Panc1 (cell line): ENCODE results near the gene CDYL2. TPM values are rescaled to one million over a fixed set of nuclear protein-coding genes. Genes with fewer than 3 reads are reported as not detected.

Experiments
- ATAC-seq: fragments of 200-7000 bp; cut with Tn5 transposase; 2 replicates; pipeline ENCODE4 v1.9.1; 2020; ENCODE audit warnings: mild to moderate bottlenecking, moderate library complexity
- BruUV-seq: library from RNA; stranded (reverse); fragments of 400-500 nt; replicated peaks from 2 replicates; lab custom pipeline; 2021; lab: Mats Ljungman, UMichigan
- CTCF ChIA-PET: fragments of 300-600 bp; sonication (Branson Sonifier 250); formaldehyde crosslinking; loops from one replicate; lab custom pipeline; 2022; ENCODE audit warnings: antibody characterized with exemption; lab: Charles Lee
- POLR2A ChIA-PET: fragments of 300-600 bp; sonication (Branson Sonifier 250); formaldehyde crosslinking; loops from one replicate; lab custom pipeline; 2022; ENCODE audit warnings: antibody characterized with exemption; lab: Charles Lee
- DNase-seq: peaks from one replicate; pipeline ENCODE4 v3.0.0-alpha.2; 2010; ENCODE audit warnings: low read depth, low spot score
- H3K27ac ChIP-seq: 2 replicates; pipeline ENCODE4 v1.5.1; 2011; ENCODE audit warnings: mild to moderate bottlenecking, low read length, inconsistent platforms
- H3K27me3 ChIP-seq: fragments of 200-500 bp; sonication (Bioruptor generic); 2 replicates; pipeline ENCODE4 v1.6.0; 2014; ENCODE audit warnings: low read length, inconsistent platforms; ENCODE audit not compliant: control insufficient read depth, insufficient read depth
- H3K36me3 ChIP-seq: fragments of 200-500 bp; sonication (Bioruptor generic); 2 replicates; pipeline ENCODE4 v1.5.1; 2014; ENCODE audit warnings: inconsistent platforms, mild to moderate bottlenecking, low read length, moderate library complexity; ENCODE audit not compliant: control insufficient read depth, insufficient read depth
- H3K4me1 ChIP-seq: 2 replicates; pipeline ENCODE4 v1.5.1; 2011; ENCODE audit warnings: inconsistent platforms, mild to moderate bottlenecking, low read length, moderate library complexity; ENCODE audit not compliant: control insufficient read depth, insufficient read depth
- H3K4me3 ChIP-seq, 2 experiments: 2 replicates each; pipeline ENCODE4 v1.5.1; 2011 to 2012; ENCODE audit warnings: low read depth in 2 of 2, low read length in 2 of 2, mild to moderate bottlenecking in 2 of 2, inconsistent platforms in 1 of 2, moderate library complexity in 1 of 2
- H3K9me3 ChIP-seq: fragments of 200-500 bp; sonication (Bioruptor generic); 2 replicates; pipeline ENCODE4 v1.5.1; 2014; ENCODE audit warnings: low read depth, mild to moderate bottlenecking, inconsistent platforms, low read length, moderate library complexity; ENCODE audit not compliant: control insufficient read depth, insufficient read depth
- CTCF ChIP-seq: fragments of 450-650 bp; IDR thresholded peaks from 2 replicates; pipeline ENCODE4 v1.5.1; 2017; ENCODE audit warnings: mild to moderate bottlenecking
- POLR2AphosphoS5 ChIP-seq: IDR thresholded peaks from 2 replicates; pipeline ENCODE4 v1.6.1; 2012; ENCODE audit warnings: mild to moderate bottlenecking, low read depth, low read length, moderate library complexity
- REST ChIP-seq, 2 experiments: IDR thresholded peaks; 2 replicates each; pipeline ENCODE4 v1.6.1; 2011 to 2012; ENCODE audit warnings: low read depth in 2 of 2, control low read depth in 1 of 2, low read length in 1 of 2, mild to moderate bottlenecking in 1 of 2, moderate library complexity in 1 of 2; ENCODE audit not compliant: insufficient read depth in 1 of 2
- SIN3A ChIP-seq: IDR thresholded peaks from 2 replicates; pipeline ENCODE4 v1.6.1; 2012; ENCODE audit warnings: low read depth, mild to moderate bottlenecking, low read length, moderate library complexity, borderline replicate concordance; ENCODE audit not compliant: insufficient read depth
- TCF7L2 ChIP-seq: IDR thresholded peaks from 2 replicates; pipeline ENCODE4 v1.6.1; 2011; ENCODE audit warnings: mild to moderate bottlenecking, low read depth, low read length, inconsistent platforms
- in situ Hi-C: cut with HindIII; loops from 2 replicates; pipeline ENCODE4 v1.10.0; 2016; ENCODE audit warnings: low sequenced_read_pairs, low pct_unique_long_range_greater_than_20kb
- intact Hi-C: fragments of 100-400 bp; cut with micrococcal nuclease; formaldehyde crosslinking; loops from one replicate; pipeline ENCODE4 v1.10.0; 2022; ENCODE audit not compliant: unreplicated experiment
- total RNA-seq: library from RNA; stranded (reverse); gene quantifications from one replicate; pipeline ENCODE4 v1.2.1, GENCODE V29; 2021; ENCODE audit not compliant: unreplicated experiment

The CDYL2 gene
- total RNA-seq, 1 experiment from 2014 or later = 6.1 TPM

GRCh38 chr16:80608946-80609345 is 195.5 kb downstream of the CDYL2 start:
- no TSS peak for BruUV-seq
- no peak for ATAC-seq
- in situ Hi-C loops = no loop called here

GRCh38 chr16:80607204-80607603 is 197.2 kb downstream of the CDYL2 start:
- intact Hi-C loops (no loop called here), in situ Hi-C loops (no loop called here)
- Histone ChIP-seq H3K27ac (no peak overlapping the region), H3K9me3 (no peaks in the 10 kb centered on the region), H3K4me3 (no peak overlapping the region), H3K36me3 (no peaks in the 10 kb centered on the region), H3K4me1 (no peaks in the 10 kb centered on the region), H3K27me3 (no peaks in the 10 kb centered on the region)
- ATAC-seq (no peak), DNase-seq (no peak)
- TF ChIP-seq POLR2AphosphoS5 (no peak), CTCF (no peak), SIN3A (no peak), TCF7L2 (no peak)
- ChIA-PET POLR2A (no interaction called here), CTCF (no interaction called here)
- BruUV-seq = no TSS peak

More at GRCh38 chr16:80608946-80609345, 195.5 kb downstream of the CDYL2 start:
- no peaks in the 10 kb centered on the region for H3K9me3 ChIP-seq
- H3K27ac ChIP-seq = no peak overlapping the region
- no peaks in the 10 kb centered on the region for H3K36me3 ChIP-seq
- ChIA-PET CTCF (no interaction called here), POLR2A (no interaction called here)
- H3K4me1 ChIP-seq = no peaks in the 10 kb centered on the region
- no peak for TF ChIP-seq SIN3A
- no peak for TF ChIP-seq TCF7L2
- TF ChIP-seq REST (IDR thresholded peaks at IDR 0.05; ENCODE audit: insufficient read depth in 1 of 2, low read depth in 2 of 2, low read length in 1 of 2) = no peak
- TF ChIP-seq CTCF = no peak
- no peak for TF ChIP-seq POLR2AphosphoS5
- no peak overlapping the region for H3K4me3 ChIP-seq
- DNase-seq = no peak
- no peaks in the 10 kb centered on the region for H3K27me3 ChIP-seq
- intact Hi-C loops = no loop called here
